ENCODE data around the gene GLT8D1.
A peak's percentile ranks its signal among the peaks of the same experiment; 100 is the strongest.
"Not testable (repeated sequence)": the region's sequence is repeated elsewhere in the genome, so short reads cannot be mapped to it uniquely, and the experiment has no call there.

The GLT8D1 gene

GRCh38 chr3:52705688-52706686, at the start of gene GLT8D1, which contains the start of gene SPCS1:
GLT8D1 (minus strand) TSS chr3:52705791; CDS start chr3:52700460, 5,331 bp downstream.
SPCS1 (plus strand) TSS chr3:52706106; CDS start chr3:52706247, 141 bp downstream.
- peak; percentile 71 to 78 for DNase-seq

- no peak for DNase-seq
Observed at GRCh38 chr3:52754373-52754772, 48.8 kb upstream of the GLT8D1 start.

GRCh38 chr3:52752045-52752660, 46.6 kb upstream of the GLT8D1 start:
- DNase-seq = no peak

- no peak for DNase-seq
Observed at GRCh38 chr3:52743721-52744120, 38.1 kb upstream of the GLT8D1 start.

- no peak for DNase-seq
Observed at GRCh38 chr3:52743152-52743551, 37.6 kb upstream of the GLT8D1 start.

GRCh38 chr3:52742418-52743041, 36.9 kb upstream of the GLT8D1 start:
- peak; percentile 36 to 62 for DNase-seq

- no peak for DNase-seq
Observed at GRCh38 chr3:52739730-52740129, 34.1 kb upstream of the GLT8D1 start.

GRCh38 chr3:52733256-52733891, 27.8 kb upstream of the GLT8D1 start:
- DNase-seq = no peak

GRCh38 chr3:52731590-52731989, 26.0 kb upstream of the GLT8D1 start:
- no peak for DNase-seq

- peak; percentile 80 to 84 for DNase-seq
Observed at GRCh38 chr3:52730681-52731080, 25.1 kb upstream of the GLT8D1 start.

- DNase-seq = not testable (repeated sequence)
Observed at GRCh38 chr3:52728753-52729152, 23.2 kb upstream of the GLT8D1 start.

GRCh38 chr3:52724511-52724910, 18.9 kb upstream of the GLT8D1 start:
- no peak for DNase-seq

GRCh38 chr3:52723935-52724334, 18.3 kb upstream of the GLT8D1 start:
- no peak for DNase-seq

- no peak for DNase-seq
Observed at GRCh38 chr3:52722491-52722890, 16.9 kb upstream of the GLT8D1 start.

GRCh38 chr3:52721730-52722008, 16.1 kb upstream of the GLT8D1 start:
- DNase-seq = no peak

GRCh38 chr3:52721002-52721729, 15.6 kb upstream of the GLT8D1 start:
- DNase-seq = peak; percentile 100

- DNase-seq = no peak
Observed at GRCh38 chr3:52719618-52720017, 14.0 kb upstream of the GLT8D1 start.

- peak; percentile 39 to 43 for DNase-seq
Observed at GRCh38 chr3:52715714-52716305, 10.2 kb upstream of the GLT8D1 start.

- DNase-seq = no peak
Observed at GRCh38 chr3:52714335-52715302, 9.0 kb upstream of the GLT8D1 start.

- DNase-seq = no peak
Observed at GRCh38 chr3:52712291-52713212, 7.0 kb upstream of the GLT8D1 start.

Measured in Kasumi-1 (cell line).